ENCODE data around the gene RHBDL1. TPM values are rescaled to one million over a fixed set of nuclear protein-coding genes. Genes with fewer than 3 reads are reported as not detected.

Gene RHBDL1
- polyA plus RNA-seq, 6 donors from 2014 or later, result not detected

DNA sequence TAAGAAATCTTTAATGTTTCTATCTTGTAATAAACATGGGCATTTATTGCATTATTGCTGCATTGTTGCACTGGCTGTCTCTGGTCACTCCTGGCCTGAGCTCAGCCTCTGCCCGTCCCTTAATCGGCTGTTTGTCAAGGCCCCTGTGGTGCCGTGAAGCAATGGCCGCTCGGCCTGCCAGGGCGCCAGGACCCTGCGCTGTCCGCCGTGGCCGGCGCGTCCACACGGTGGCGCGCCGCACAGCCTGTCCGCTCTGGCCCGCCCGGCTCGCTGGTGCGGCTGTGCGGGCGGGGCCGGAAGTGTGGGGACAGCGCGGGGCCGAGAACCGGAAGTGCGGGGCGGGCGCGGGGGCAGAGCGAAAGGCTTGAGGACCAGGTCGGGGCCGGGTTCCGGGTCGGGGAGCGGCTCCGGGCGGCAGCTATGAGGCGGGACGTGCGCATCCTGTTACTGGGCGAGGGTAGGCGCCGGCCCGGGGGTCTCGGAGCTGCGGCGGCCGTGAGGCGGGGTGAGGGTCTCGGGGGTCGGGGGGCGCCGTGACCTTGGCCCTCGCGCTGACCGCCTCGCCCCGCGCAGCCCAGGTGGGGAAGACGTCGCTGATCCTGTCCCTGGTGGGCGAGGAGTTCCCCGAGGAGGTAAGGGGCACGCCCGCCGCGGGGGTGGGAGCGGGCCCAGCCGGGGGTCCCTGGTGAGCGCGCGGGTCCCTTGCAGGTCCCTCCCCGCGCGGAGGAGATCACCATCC, 7.5 kb upstream of the RHBDL1 start, which contains the start of gene RHOT2:
RHOT2 (plus strand) TSS at position 353 of the 739 bp plus-strand sequence; CDS start at position 421, 68 bp downstream.
- H3K4me1 Mint-ChIP-seq, result peaks cover 6 to 8% (median 7%) of the 10 kb centered on the region in 3 donors
- H3K9me3 Mint-ChIP-seq, result no peaks in the 10 kb centered on the region
- peak within 1 kb of the TSS in 5 of 6 donors; percentile 63 to 95 (median 71) for H3K27ac Mint-ChIP-seq
- H3K36me3 Mint-ChIP-seq, result no peaks in the 10 kb centered on the region
- no peaks in the 10 kb centered on the region for H3K27me3 Mint-ChIP-seq
- ATAC-seq (ENCODE audit: low read depth in 2 of 2) (peak; percentile 96 to 97), DNase-seq (peak; percentile 95)
- H3K4me3 Mint-ChIP-seq, result peak within 1 kb of the TSS; percentile 79 to 92 (median 82)

DNA sequence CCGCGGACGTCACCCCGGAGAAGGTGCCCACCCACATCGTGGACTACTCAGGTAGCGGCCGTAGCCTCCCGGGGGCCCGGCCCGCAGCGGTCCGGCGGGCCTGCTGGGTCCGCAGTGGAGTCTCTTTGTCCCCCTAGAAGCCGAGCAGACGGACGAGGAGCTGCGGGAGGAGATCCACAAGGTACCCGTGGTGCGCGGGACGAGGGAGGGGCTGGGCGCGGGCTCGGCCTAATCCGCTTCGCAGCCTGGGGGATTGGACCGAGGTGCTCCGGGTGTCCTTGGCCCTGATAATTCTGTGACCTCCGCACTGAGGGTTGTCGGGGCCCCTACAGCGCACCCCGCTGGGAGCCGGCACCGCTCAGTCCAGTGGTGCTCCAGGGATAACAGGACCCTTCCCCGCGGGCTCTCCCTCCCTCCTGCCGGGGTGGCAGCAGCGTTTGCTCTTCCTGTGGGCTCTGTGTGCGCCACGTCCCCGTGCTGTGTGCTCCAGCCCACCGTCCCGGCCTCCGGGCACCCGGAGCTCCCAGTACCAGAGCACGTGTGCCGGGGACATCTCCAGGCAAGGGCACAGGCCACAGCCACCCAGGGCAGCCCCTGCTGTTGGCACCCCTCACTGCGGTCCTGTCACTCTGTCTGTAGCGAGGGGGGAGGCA, 6.8 kb upstream of the RHBDL1 start:
- peak in 1 of 2 donors; percentile 2 for ATAC-seq (ENCODE audit: low read depth in 2 of 2)
- Mint-ChIP-seq H3K4me1 (peaks cover 6 to 8% (median 7%) of the 10 kb centered on the region in 3 donors), H3K27ac (peak overlapping the region in 3 of 6 donors; percentile 56 to 79 (median 70)), H3K4me3 (peak overlapping the region; percentile 51 to 90 (median 76)), H3K36me3 (no peaks in the 10 kb centered on the region), H3K9me3 (no peaks in the 10 kb centered on the region), H3K27me3 (no peaks in the 10 kb centered on the region)
- no peak for DNase-seq

DNA sequence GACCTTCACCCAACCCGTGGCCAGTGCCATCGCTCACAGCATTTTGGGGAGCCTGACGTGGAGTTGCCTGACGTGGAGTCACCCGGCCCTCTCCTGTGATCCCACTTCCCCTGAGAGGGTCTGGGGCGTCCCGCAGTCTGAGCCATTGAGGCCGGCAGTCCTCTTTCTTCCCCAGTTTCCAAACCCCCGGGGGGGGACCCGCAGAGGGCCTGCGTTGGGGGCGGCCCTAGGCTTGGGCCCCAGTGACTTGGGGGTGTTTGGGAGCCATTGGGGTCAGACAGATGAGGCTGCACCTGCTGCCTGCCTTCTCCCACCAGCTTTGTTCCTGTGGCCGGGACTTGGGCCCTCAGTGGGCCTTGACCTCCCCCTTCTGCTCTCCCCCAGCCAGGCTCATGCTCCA, 5.8 kb upstream of the RHBDL1 start:
- Mint-ChIP-seq H3K36me3 (no peaks in the 10 kb centered on the region), H3K27ac (peak overlapping the region in 1 of 6 donors; percentile 59), H3K9me3 (no peaks in the 10 kb centered on the region), H3K4me1 (peaks cover 6 to 9% (median 7%) of the 10 kb centered on the region in 3 donors), H3K4me3 (peak overlapping the region; percentile 36 to 90 (median 54)), H3K27me3 (peaks cover 0 to 1% (median 0%) of the 10 kb centered on the region in 3 donors)
- DNase-seq (no peak), ATAC-seq (ENCODE audit: low read depth in 2 of 2) (no peak)

DNA sequence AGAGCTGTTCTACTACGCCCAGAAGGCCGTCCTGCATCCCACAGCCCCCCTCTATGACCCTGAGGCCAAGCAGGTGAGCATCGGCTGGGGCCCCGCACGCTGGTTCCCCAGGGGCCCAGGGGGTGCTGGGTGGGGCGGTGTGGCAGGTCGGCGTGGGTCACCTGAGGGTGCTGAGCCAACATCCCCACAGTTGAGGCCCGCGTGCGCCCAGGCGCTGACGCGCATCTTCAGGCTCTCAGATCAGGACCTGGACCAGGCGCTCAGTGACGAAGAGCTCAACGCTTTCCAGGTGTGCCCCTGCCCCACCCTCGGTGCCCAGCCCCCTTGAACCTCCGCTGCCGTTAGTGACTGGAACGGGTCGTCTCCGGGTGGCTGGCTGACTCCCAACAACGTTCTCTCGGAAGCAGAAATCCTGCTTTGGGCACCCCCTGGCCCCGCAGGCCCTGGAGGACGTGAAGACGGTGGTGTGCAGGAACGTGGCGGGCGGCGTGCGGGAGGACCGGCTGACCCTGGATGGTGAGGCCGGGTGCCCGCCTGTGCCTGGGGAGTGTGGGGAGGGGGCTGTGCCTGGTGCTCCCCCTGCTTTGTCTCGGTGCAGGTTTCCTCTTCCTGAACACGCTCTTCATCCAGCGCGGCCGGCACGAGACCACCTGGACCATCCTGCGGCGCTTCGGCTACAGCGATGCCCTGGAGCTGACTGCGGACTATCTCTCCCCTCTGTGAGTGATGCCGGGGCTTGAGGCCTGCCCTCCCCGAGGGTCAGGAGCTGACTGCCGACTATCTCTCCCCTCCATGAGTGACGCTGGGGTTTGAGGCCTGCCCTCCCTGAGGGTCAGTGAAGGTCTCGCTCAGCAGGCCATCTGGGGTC, 4.8 kb upstream of the RHBDL1 start:
- H3K36me3 Mint-ChIP-seq, result no peaks in the 10 kb centered on the region
- ATAC-seq (ENCODE audit: low read depth in 2 of 2) (no peak), DNase-seq (no peak)
- no peaks in the 10 kb centered on the region for H3K9me3 Mint-ChIP-seq
- peaks cover 13 to 14% (median 14%) of the 10 kb centered on the region in 3 donors for H3K4me1 Mint-ChIP-seq
- H3K27me3 Mint-ChIP-seq, result peaks cover 0 to 9% (median 8%) of the 10 kb centered on the region in 3 donors
- peak overlapping the region in 1 of 6 donors; percentile 82 for H3K27ac Mint-ChIP-seq
- H3K4me3 Mint-ChIP-seq, result peak overlapping the region in 6 of 8 donors; percentile 36 to 72 (median 58)

DNA sequence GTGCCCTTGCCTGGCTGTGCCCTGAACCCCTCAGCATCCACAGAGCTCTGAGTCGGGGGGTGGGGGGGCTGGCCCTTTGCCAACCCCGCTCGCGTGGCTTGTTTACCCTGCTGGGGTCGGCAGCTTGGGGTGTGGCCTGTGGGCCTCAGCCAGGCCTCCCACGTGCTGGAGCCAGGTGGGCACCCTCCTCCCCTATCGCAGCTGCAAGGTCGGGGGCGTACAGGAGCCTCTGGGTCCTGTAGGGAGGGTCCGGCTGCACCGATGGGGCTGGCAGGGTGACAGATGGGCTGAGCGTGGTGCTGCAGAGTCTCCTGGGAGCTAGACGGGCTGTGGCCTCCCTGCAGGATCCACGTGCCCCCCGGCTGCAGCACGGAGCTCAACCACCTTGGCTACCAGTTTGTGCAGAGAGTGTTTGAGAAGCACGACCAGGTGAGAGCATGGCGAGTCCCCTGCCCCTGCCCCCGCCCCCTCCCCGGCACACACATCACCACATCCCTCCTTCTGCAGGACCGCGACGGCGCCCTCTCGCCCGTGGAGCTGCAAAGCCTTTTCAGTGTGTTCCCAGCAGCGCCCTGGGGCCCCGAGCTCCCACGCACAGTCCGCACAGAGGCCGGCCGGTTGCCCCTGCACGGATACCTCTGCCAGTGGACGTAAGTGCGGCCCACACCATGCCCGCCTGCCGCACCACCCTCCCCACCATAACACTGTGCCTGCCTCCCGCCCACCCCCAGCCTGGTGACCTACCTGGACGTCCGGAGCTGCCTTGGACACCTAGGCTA, 3.9 kb upstream of the RHBDL1 start:
- DNase-seq (no peak), ATAC-seq (ENCODE audit: low read depth in 2 of 2) (no peak)
- H3K9me3 Mint-ChIP-seq, result no peaks in the 10 kb centered on the region
- H3K36me3 Mint-ChIP-seq, result no peaks in the 10 kb centered on the region
- H3K4me1 Mint-ChIP-seq, result peaks cover 13 to 14% (median 14%) of the 10 kb centered on the region in 3 donors
- peaks cover 0 to 9% (median 8%) of the 10 kb centered on the region in 3 donors for H3K27me3 Mint-ChIP-seq
- no peak overlapping the region for H3K27ac Mint-ChIP-seq
- peak overlapping the region in 2 of 8 donors; percentile 12 to 67 for H3K4me3 Mint-ChIP-seq

DNA sequence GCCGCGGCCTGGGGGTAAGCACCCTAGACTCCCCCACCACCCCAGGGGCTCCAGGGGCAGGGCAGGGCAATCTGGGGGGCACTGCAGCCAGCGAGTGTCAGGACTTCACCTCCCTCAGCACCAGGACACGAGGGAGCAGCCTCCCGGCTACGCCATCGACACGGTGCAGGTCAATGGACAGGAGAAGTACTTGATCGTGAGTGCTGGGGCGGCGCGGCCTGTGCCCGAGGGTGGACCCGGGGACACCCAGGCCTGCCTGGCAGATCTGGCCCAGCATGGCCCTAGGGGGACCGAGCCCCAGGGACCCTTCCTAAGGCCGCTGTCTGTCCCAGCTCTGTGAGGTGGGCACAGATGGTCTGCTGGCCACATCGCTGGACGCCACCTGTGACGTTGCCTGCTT, 3.1 kb upstream of the RHBDL1 start:
- no peaks in the 10 kb centered on the region for H3K36me3 Mint-ChIP-seq
- H3K4me1 Mint-ChIP-seq, result peaks cover 13 to 14% (median 13%) of the 10 kb centered on the region in 3 donors
- no peak overlapping the region for H3K4me3 Mint-ChIP-seq
- ATAC-seq (ENCODE audit: low read depth in 2 of 2) (no peak), DNase-seq (no peak)
- H3K27ac Mint-ChIP-seq, result no peak overlapping the region
- H3K27me3 Mint-ChIP-seq, result peaks cover 0 to 17% (median 8%) of the 10 kb centered on the region in 3 donors
- no peaks in the 10 kb centered on the region for H3K9me3 Mint-ChIP-seq

DNA sequence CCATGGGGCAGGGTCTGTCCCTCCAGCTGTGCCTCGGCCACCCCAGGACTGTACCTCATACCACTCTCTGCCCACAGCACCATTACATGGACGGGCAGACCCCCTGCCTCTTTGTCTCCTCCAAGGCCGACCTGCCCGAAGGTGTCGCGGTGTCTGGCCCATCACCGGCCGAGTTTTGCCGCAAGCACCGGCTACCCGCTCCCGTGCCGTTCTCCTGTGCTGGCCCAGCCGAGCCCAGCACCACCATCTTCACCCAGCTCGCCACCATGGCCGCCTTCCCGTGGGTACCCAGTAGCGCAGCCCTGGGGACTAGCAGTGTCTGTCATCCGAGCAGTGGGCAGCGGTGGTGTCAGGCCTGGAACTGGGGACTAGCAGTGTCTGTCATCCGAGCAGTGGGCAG, 2.6 kb upstream of the RHBDL1 start:
- Mint-ChIP-seq H3K27ac (no peak overlapping the region), H3K4me1 (peaks cover 9 to 14% (median 9%) of the 10 kb centered on the region in 3 donors), H3K9me3 (no peaks in the 10 kb centered on the region), H3K4me3 (peak overlapping the region in 1 of 8 donors; percentile 5), H3K36me3 (no peaks in the 10 kb centered on the region), H3K27me3 (peaks cover 0 to 18% (median 8%) of the 10 kb centered on the region in 3 donors)
- DNase-seq (no peak), ATAC-seq (ENCODE audit: low read depth in 2 of 2) (no peak)

DNA sequence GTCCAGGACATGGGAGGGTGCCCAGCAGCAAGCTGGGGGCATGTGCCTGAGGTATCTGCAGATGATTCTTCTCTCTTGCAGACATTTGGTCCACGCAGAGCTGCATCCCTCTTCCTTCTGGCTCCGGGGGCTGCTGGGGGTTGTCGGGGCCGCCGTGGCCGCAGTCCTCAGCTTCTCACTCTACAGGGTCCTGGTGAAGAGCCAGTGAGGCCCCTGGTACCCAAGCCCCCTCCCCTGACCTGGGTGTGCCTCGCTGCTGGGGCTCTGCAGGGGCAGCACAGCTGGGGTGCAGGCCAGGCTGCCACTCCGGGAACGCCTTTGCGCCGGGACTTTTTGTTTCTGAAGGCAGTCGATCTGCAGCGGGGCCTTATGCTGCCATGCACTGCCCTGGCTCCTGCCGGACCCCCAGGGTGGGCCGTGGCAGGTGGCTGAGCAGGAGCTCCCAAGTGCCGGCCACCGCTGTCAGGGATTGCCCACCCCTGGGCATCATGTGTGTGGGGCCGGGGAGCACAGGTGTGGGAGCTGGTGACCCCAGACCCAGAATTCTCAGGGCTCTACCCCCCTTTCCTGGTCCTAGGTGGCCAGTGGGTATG, 2.0 kb upstream of the RHBDL1 start:
- DNase-seq, result no peak
- H3K9me3 Mint-ChIP-seq, result no peaks in the 10 kb centered on the region
- H3K27me3 Mint-ChIP-seq, result peaks cover 0 to 18% (median 8%) of the 10 kb centered on the region in 3 donors

DNA sequence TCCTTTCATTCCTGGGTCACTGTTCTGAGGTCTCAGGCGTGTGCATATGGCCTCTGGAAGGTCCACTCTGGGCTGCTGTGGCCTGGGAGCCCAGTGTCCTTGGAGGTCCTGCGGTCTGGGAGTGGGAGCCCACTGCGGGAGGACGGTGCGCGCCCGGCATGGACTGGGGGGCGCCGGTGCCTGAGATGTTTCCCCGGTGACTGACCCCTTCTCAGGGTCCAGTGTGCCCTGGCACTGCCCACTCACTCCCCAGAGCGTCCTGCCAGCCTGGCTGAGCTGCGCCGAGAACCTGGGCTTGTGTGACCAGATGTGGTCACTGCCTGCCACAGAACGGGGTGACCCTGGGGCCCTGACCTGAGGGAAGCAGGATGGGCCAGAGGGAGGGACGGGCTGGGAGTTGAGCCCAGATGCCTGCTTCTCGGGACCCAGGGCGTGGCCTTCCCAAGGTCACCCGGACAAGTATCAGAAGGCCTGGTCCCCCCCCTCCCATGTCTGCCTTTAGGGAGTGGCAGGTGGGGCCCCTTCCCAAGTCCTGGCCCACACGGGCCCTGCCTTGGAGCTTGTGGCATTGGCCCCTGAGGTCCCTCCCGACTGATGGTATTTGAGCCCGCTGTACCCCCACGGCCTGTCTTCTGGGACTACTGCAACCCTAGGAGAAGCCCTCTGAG, 1.1 kb upstream of the RHBDL1 start:
- Mint-ChIP-seq H3K27me3 (peaks cover 0 to 18% (median 8%) of the 10 kb centered on the region in 3 donors), H3K4me3 (no peak overlapping the region), H3K9me3 (no peaks in the 10 kb centered on the region), H3K27ac (no peak overlapping the region), H3K4me1 (peaks cover 7 to 10% (median 8%) of the 10 kb centered on the region in 3 donors), H3K36me3 (no peaks in the 10 kb centered on the region)
- DNase-seq (no peak), ATAC-seq (ENCODE audit: low read depth in 2 of 2) (no peak)

More for the DNA sequence above, 2.0 kb upstream of the RHBDL1 start:
- no peak for ATAC-seq (ENCODE audit: low read depth in 2 of 2)
- Mint-ChIP-seq H3K4me3 (peak overlapping the region in 1 of 8 donors; percentile 39), H3K36me3 (no peaks in the 10 kb centered on the region), H3K27ac (no peak overlapping the region), H3K4me1 (peaks cover 9 to 14% (median 9%) of the 10 kb centered on the region in 3 donors)

DNA sequence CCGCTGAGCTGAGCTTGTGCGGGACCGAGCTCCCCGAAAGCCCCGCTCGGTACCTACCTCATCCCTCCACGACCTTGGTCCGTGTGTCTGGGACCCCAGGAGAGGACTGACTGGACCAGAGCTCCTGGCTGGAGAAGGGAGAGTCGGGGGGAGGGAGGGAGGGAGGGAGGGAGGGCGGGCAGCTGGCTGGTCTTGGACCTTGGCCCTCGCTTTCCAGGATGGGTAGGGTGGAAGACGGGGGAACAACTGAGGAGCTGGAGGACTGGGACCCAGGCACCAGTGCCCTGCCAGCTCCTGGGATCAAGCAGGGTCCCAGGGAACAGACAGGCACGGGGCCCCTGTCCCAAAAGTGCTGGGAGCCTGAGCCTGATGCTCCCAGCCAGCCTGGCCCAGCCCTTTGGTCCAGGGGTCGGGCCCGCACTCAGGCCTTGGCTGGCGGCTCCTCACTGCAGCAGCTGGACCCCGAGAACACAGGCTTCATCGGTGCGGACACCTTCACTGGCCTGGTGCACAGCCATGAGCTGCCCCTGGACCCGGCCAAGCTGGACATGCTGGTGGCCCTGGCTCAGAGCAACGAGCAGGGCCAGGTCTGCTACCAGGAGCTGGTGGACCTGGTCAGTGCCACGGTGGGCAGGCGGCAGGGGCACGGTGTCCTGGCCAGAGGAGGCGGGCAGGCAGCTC, 553 bp downstream of the RHBDL1 start:
- Mint-ChIP-seq H3K4me3 (no peak overlapping the region), H3K9me3 (no peaks in the 10 kb centered on the region), H3K27ac (no peak overlapping the region), H3K36me3 (no peaks in the 10 kb centered on the region), H3K27me3 (peaks cover 0 to 18% (median 8%) of the 10 kb centered on the region in 3 donors), H3K4me1 (peaks cover 9 to 14% (median 9%) of the 10 kb centered on the region in 3 donors)
- DNase-seq, result no peak
- ATAC-seq (ENCODE audit: low read depth in 2 of 2), result no peak

DNA sequence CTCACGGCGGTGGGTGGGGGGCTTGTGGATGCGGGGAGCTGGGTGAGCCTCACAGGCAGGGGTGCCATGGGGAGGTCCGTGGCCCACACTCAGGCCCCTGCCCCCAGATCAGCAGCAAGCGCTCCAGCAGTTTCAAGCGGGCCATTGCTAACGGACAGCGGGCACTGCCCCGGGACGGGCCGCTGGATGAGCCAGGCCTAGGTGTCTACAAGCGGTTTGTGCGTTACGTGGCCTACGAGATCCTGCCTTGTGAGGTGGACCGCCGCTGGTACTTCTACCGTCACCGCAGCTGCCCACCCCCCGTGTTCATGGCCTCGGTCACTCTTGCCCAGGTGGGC, 1.1 kb downstream of the RHBDL1 start:
- Mint-ChIP-seq H3K27ac (no peak overlapping the region), H3K36me3 (no peaks in the 10 kb centered on the region), H3K4me3 (no peak overlapping the region), H3K27me3 (peaks cover 0 to 18% (median 8%) of the 10 kb centered on the region in 3 donors), H3K4me1 (peaks cover 9 to 19% (median 14%) of the 10 kb centered on the region in 3 donors), H3K9me3 (no peaks in the 10 kb centered on the region)
- DNase-seq (no peak), ATAC-seq (ENCODE audit: low read depth in 2 of 2) (no peak)
